ENCODE results near the gene PCCB. TPM values are rescaled to one million over a fixed set of nuclear protein-coding genes. Genes with fewer than 3 reads are reported as not detected.

PCCB gene
- total RNA-seq, 6 experiments from 2014 or later: 85.4 to 146 (median 94.4) TPM

- intact Hi-C loops (cut with DNase I): no loop called here
Measured at GRCh38 chr3:136237961-136238649, 12.0 kb upstream of the PCCB start.

DNA sequence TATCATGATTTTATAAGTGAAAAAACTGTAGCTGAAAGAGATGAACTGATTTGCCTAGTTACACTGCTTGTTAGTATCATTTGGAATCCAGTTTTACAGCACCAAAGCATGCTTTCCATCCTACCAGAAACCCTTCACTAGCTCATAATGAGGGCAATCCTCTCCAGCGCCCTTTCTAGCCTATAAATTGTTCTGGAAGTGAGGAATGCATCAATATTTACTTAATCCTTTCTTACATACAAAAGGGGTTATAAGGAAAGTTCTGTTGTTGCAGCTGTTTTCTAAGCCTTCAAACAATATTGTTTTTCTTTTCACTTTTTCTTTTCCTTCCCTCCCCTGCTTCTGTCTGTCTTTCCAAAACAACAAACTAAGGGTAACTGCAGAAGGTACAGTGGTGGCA is 11.0 kb upstream of the PCCB start:
- WGBS (ENCODE audit: insufficient coverage, low coverage, low lambda C conversion rate, missing lambda C conversion rate): 70% methylated on average over 1 of the region's 1 CpG
- ATAC-seq (no peak), DNase-seq (no peak)
- Histone ChIP-seq H3K9me3 (no peaks in the 10 kb centered on the region), H3K27ac (no peak overlapping the region), H3K4me1 (peaks cover 0 to 17% (median 7%) of the 10 kb centered on the region in 4 donors), H3K36me3 (no peaks in the 10 kb centered on the region), H3K27me3 (no peaks in the 10 kb centered on the region), H3K4me3 (no peak overlapping the region)
- no peak for TF ChIP-seq POLR2A (IDR thresholded peaks at IDR 0.05)
- TF ChIP-seq, protein P1, sequence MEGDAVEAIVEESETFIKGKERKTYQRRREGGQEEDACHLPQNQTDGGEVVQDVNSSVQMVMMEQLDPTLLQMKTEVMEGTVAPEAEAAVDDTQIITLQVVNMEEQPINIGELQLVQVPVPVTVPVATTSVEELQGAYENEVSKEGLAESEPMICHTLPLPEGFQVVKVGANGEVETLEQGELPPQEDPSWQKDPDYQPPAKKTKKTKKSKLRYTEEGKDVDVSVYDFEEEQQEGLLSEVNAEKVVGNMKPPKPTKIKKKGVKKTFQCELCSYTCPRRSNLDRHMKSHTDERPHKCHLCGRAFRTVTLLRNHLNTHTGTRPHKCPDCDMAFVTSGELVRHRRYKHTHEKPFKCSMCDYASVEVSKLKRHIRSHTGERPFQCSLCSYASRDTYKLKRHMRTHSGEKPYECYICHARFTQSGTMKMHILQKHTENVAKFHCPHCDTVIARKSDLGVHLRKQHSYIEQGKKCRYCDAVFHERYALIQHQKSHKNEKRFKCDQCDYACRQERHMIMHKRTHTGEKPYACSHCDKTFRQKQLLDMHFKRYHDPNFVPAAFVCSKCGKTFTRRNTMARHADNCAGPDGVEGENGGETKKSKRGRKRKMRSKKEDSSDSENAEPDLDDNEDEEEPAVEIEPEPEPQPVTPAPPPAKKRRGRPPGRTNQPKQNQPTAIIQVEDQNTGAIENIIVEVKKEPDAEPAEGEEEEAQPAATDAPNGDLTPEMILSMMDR (IDR thresholded peaks at IDR 0.05): no peak
- intact Hi-C loops (cut with DNase I): no loop called here

More at GRCh38 chr3:136237961-136238649, 12.0 kb upstream of the PCCB start:
- 56% methylated on average over 4 of the region's 4 CpGs for WGBS (ENCODE audit: insufficient coverage, low coverage, low lambda C conversion rate, missing lambda C conversion rate)
- H3K27ac ChIP-seq: peak overlapping the region in 2 of 3 donors; percentile 21 to 62
- DNase-seq (no peak), ATAC-seq (peak; percentile 82 to 92 (median 90))
- peak overlapping the region in 1 of 3 donors; percentile 14 for H3K4me3 ChIP-seq
- no peaks in the 10 kb centered on the region for H3K9me3 ChIP-seq
- H3K36me3 ChIP-seq: no peaks in the 10 kb centered on the region
- peaks cover 0 to 17% (median 7%) of the 10 kb centered on the region in 4 donors for H3K4me1 ChIP-seq
- TF ChIP-seq POLR2A (IDR thresholded peaks at IDR 0.05): no peak
- TF ChIP-seq, protein P1 (IDR thresholded peaks at IDR 0.05): no peak
- H3K27me3 ChIP-seq: no peaks in the 10 kb centered on the region

- DNase-seq (no peak), ATAC-seq (no peak)
- Histone ChIP-seq H3K27ac (no peak overlapping the region), H3K27me3 (no peaks in the 10 kb centered on the region), H3K4me1 (peaks cover 0 to 6% (median 3%) of the 10 kb centered on the region in 4 donors), H3K9me3 (no peaks in the 10 kb centered on the region), H3K4me3 (no peak overlapping the region), H3K36me3 (no peaks in the 10 kb centered on the region)
- 38% methylated on average over 3 of the region's 3 CpGs for WGBS (ENCODE audit: insufficient coverage, low coverage, low lambda C conversion rate, missing lambda C conversion rate)
- TF ChIP-seq, protein P1 (IDR thresholded peaks at IDR 0.05): no peak
- TF ChIP-seq POLR2A (IDR thresholded peaks at IDR 0.05): no peak
- intact Hi-C loops (cut with DNase I): loop anchor here in 1 of 2 donors (10.0 kb wide), 1 partner anchor 51 kb away; the partner anchor contains the start of gene MSL2
Measured at GRCh38 chr3:136245691-136246090, 4.4 kb upstream of the PCCB start.

DNA sequence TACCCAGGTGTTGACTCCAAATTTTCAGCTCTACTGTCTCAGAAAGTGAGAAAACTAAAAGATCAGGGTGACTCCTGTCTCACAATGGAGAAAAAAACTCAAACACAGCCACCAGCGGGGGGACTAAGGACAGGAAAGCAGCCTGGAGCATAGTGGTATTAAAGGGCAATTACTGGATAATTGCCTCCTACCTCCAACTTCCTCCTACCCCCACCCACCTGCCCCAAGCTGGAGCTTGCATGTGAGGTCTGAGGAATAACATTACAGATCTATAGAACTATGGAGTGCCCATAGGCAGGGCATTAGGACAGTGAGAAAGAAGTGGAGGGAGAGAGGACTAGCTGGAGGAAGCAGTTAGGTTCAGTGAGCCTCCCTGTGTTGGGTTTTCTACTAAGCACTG is 2.7 kb upstream of the PCCB start:
- TF ChIP-seq POLR2A (IDR thresholded peaks at IDR 0.05): no peak
- TF ChIP-seq, protein P1 (IDR thresholded peaks at IDR 0.05): no peak
- no peak overlapping the region for H3K27ac ChIP-seq
- H3K4me1 ChIP-seq: peaks cover 0 to 23% (median 14%) of the 10 kb centered on the region in 4 donors
- no peaks in the 10 kb centered on the region for H3K9me3 ChIP-seq
- DNase-seq: no peak
- H3K4me3 ChIP-seq: no peak overlapping the region
- intact Hi-C loops (cut with DNase I): loop anchor here in 1 of 2 donors (10.0 kb wide), 1 partner anchor 53 kb away; the partner anchor contains the start of gene MSL2
- no peak for ATAC-seq
- no peaks in the 10 kb centered on the region for H3K27me3 ChIP-seq
- 56% methylated on average over 1 of the region's 1 CpG for WGBS (ENCODE audit: insufficient coverage, low coverage, low lambda C conversion rate, missing lambda C conversion rate)
- H3K36me3 ChIP-seq: no peaks in the 10 kb centered on the region

All from right lobe of liver (tissue), 6 donors.